Astrocyte (in vitro differentiated cells and primary cell): ENCODE measurements around the gene PTPN11. TPM values are rescaled to one million over a fixed set of nuclear protein-coding genes. Genes with fewer than 3 reads are reported as not detected.

Experiments
- DNase-seq: peaks from one replicate; pipeline ENCODE4 v3.0.0-alpha.2; 2010; ENCODE audit warnings: low read depth
- FAIRE-seq: peaks from 2 replicates; lab custom pipeline; 2011; peaks lifted over from hg19 to GRCh38; lab: Jason Lieb, UNC
- H2AFZ ChIP-seq: 2 replicates; pipeline ENCODE4 v1.6.0; 2012; ENCODE audit warnings: low read depth, low read length, inconsistent platforms
- H3K27ac ChIP-seq: 2 replicates; pipeline ENCODE4 v1.5.1; 2011; ENCODE audit warnings: low read depth, low read length, inconsistent platforms
- H3K27me3 ChIP-seq: 2 replicates; pipeline ENCODE4 v1.6.0; 2011; ENCODE audit warnings: low read length, inconsistent platforms; ENCODE audit not compliant: insufficient read depth
- H3K36me3 ChIP-seq: 2 replicates; pipeline ENCODE4 v1.5.1; 2011; ENCODE audit warnings: low read length, inconsistent platforms; ENCODE audit not compliant: insufficient read depth
- H3K4me1 ChIP-seq: 2 replicates; pipeline ENCODE4 v1.5.1; 2011; ENCODE audit warnings: low read length, inconsistent platforms; ENCODE audit not compliant: insufficient read depth
- H3K4me2 ChIP-seq: 2 replicates; pipeline ENCODE4 v1.6.0; 2012; ENCODE audit warnings: low read length, inconsistent platforms
- H3K4me3 ChIP-seq: 2 replicates; pipeline ENCODE4 v1.5.1; 2011; ENCODE audit warnings: low read depth, mild to moderate bottlenecking, low read length, inconsistent platforms; ENCODE audit not compliant: insufficient read depth
- H3K79me2 ChIP-seq: 2 replicates; pipeline ENCODE4 v1.6.0; 2012; ENCODE audit warnings: mild to moderate bottlenecking, low read length, inconsistent platforms; ENCODE audit not compliant: insufficient read depth
- H3K9ac ChIP-seq: 2 replicates; pipeline ENCODE4 v1.6.0; 2012; ENCODE audit warnings: mild to moderate bottlenecking, low read length, inconsistent platforms
- H3K9me3 ChIP-seq: 2 replicates; pipeline ENCODE4 v1.5.1; 2012; ENCODE audit warnings: low read depth, mild to moderate bottlenecking, low read length, inconsistent platforms; ENCODE audit not compliant: insufficient read depth
- H4K20me1 ChIP-seq: 2 replicates; pipeline ENCODE4 v1.6.0; 2012; ENCODE audit warnings: low read length, inconsistent platforms; ENCODE audit not compliant: insufficient read depth
- H3K27ac Mint-ChIP-seq: one replicate; pipeline ENCODE4 v1.8.0; 2021; ENCODE audit warnings: mild to moderate bottlenecking, mixed read lengths; ENCODE audit not compliant: unreplicated experiment
- H3K27me3 Mint-ChIP-seq: one replicate; pipeline ENCODE4 v1.8.0; 2021; ENCODE audit warnings: low read depth, mixed read lengths; ENCODE audit not compliant: unreplicated experiment
- H3K36me3 Mint-ChIP-seq: one replicate; pipeline ENCODE4 v1.8.0; 2021; ENCODE audit warnings: low read depth, mixed read lengths; ENCODE audit not compliant: unreplicated experiment
- H3K4me1 Mint-ChIP-seq: one replicate; pipeline ENCODE4 v1.8.0; 2021; ENCODE audit warnings: low read depth, mixed read lengths; ENCODE audit not compliant: unreplicated experiment
- H3K4me3 Mint-ChIP-seq: one replicate; pipeline ENCODE4 v1.8.0; 2021; ENCODE audit warnings: mild to moderate bottlenecking, moderate library complexity, mixed read lengths; ENCODE audit not compliant: unreplicated experiment
- H3K9me3 Mint-ChIP-seq: one replicate; pipeline ENCODE4 v1.8.0; 2021; ENCODE audit warnings: mild to moderate bottlenecking, mixed read lengths; ENCODE audit not compliant: unreplicated experiment
- EZH2 ChIP-seq: IDR thresholded peaks from 2 replicates; pipeline ENCODE4 v1.6.1; 2012; ENCODE audit warnings: mild to moderate bottlenecking, low read length, inconsistent platforms; ENCODE audit not compliant: insufficient read depth
- total RNA-seq: library from RNA; stranded (reverse); gene quantifications from 2 replicates; pipeline ENCODE4 v1.2.1, GENCODE V29; 2021
- TF ChIP-seq, protein P1 (sequence below): IDR thresholded peaks from 2 replicates; pipeline ENCODE4 v1.5.1; 2011; ENCODE audit warnings: low read depth, mild to moderate bottlenecking, inconsistent platforms, low read length, moderate library complexity; ENCODE audit not compliant: insufficient read depth

Gene PTPN11
- total RNA-seq, 1 donor from 2014 or later = 143 TPM

DNA sequence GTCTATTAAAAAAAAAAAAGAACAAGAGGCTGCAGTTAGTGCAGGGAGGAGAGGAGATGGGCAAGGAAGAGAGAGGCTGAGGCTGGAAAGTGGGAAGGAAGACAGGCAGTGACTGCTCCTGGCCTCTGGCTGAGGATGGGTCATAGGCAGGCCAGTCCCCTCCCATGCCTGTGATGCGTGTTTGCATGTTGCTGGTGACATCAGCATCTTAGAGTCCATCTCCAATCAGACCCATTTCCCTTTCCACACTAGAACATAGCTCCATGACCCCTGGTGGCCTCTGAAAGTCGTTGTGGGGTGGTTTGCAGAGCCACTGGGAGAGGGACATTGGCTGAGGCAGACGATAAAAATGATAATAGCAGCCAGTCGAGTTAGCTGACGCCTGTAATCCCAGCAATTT lies 132.9 kb downstream of the PTPN11 start:
- no peak for FAIRE-seq
- Histone ChIP-seq H3K9me3 (no peaks in the 10 kb centered on the region), H4K20me1 (no peaks in the 10 kb centered on the region), H2AFZ (no peak overlapping the region), H3K4me2 (no peak overlapping the region), H3K36me3 (no peaks in the 10 kb centered on the region), H3K4me3 (no peak overlapping the region), H3K27me3 (no peaks in the 10 kb centered on the region), H3K9ac (no peak overlapping the region), H3K4me1 (no peaks in the 10 kb centered on the region), H3K27ac (no peak overlapping the region), H3K79me2 (no peaks in the 10 kb centered on the region)
- Mint-ChIP-seq H3K27me3 (peaks cover 23% of the 10 kb centered on the region), H3K4me1 (no peaks in the 10 kb centered on the region), H3K36me3 (no peaks in the 10 kb centered on the region), H3K27ac (no peak overlapping the region), H3K9me3 (peaks cover 3% of the 10 kb centered on the region), H3K4me3 (no peak overlapping the region)
- TF ChIP-seq, protein P1, sequence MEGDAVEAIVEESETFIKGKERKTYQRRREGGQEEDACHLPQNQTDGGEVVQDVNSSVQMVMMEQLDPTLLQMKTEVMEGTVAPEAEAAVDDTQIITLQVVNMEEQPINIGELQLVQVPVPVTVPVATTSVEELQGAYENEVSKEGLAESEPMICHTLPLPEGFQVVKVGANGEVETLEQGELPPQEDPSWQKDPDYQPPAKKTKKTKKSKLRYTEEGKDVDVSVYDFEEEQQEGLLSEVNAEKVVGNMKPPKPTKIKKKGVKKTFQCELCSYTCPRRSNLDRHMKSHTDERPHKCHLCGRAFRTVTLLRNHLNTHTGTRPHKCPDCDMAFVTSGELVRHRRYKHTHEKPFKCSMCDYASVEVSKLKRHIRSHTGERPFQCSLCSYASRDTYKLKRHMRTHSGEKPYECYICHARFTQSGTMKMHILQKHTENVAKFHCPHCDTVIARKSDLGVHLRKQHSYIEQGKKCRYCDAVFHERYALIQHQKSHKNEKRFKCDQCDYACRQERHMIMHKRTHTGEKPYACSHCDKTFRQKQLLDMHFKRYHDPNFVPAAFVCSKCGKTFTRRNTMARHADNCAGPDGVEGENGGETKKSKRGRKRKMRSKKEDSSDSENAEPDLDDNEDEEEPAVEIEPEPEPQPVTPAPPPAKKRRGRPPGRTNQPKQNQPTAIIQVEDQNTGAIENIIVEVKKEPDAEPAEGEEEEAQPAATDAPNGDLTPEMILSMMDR = no peak
- TF ChIP-seq EZH2 = no peak
- no peak for DNase-seq

DNA sequence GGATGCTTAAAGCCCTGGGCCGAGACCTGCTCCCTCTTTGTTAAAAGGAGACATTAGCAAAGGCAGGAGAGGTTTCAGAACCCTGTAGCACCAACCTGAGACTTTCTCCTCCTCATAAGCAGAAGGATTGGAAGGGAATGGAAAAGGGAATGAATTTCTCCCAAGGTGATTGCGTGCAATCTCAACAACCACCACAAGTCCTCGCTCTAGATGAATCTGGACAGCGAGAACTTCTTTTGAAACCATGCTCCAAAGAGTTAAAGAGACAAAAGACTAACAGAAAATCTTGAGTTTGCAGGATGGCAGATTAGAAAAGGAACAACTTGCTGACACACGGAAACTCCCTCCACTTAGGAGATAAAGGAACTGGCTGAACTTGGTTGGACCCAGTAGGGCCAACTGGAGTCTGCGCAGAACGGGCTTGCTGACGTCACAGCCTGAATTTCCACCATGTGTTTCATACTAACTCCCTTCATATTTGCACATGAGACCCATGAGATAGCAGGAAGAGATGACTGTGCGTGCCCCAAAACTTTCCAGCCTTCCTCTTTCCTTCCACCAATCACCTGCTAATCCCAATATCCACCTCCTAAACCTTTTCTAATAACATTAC lies 137.0 kb downstream of the PTPN11 start:
- TF ChIP-seq, protein P1 = no peak
- TF ChIP-seq EZH2 = no peak
- Mint-ChIP-seq H3K9me3 (peaks cover 1% of the 10 kb centered on the region), H3K36me3 (no peaks in the 10 kb centered on the region), H3K4me1 (no peaks in the 10 kb centered on the region), H3K4me3 (no peak overlapping the region), H3K27ac (no peak overlapping the region), H3K27me3 (peaks cover 16% of the 10 kb centered on the region)
- Histone ChIP-seq H3K9me3 (no peaks in the 10 kb centered on the region), H3K27me3 (no peaks in the 10 kb centered on the region), H4K20me1 (no peaks in the 10 kb centered on the region), H3K27ac (no peak overlapping the region), H3K4me1 (no peaks in the 10 kb centered on the region), H3K79me2 (no peaks in the 10 kb centered on the region), H2AFZ (no peak overlapping the region), H3K9ac (no peak overlapping the region), H3K4me2 (no peak overlapping the region), H3K4me3 (no peak overlapping the region), H3K36me3 (no peaks in the 10 kb centered on the region)
- FAIRE-seq = no peak
- DNase-seq = no peak

DNA sequence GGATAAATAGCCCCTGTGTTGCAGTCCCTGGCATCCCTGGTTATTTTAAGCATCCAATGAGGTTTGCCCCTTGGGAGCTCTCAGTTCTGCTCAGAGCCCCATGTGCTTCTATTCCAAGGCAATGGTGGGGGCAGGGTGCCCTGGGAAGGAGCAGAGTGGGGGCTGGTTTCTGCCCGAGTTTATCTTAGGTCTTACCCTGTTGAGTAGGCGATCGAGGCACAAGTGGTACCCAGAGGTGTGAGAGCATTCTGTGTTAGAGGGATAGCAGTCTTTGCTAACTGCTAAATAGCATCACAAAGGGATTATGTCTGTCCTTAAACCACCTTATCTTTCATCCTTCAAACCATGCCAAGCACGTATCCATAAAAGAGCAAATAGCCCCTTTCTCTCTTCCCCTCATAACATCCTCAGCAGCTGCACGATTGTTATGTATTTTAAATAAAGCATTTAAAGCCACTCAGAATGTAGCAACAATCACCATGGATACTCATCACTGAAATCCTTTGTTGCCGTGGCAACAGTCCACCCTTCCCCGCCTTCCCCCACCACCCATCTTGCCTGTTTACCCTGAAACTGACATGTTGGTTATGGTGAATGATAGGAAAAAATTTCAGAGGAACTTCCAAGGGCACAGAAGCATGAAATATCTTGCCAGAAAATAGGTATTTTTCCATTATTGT lies 139.3 kb downstream of the PTPN11 start:
- no peaks in the 10 kb centered on the region for H3K79me2 ChIP-seq
- H3K9me3 Mint-ChIP-seq = peaks cover 3% of the 10 kb centered on the region
- no peak overlapping the region for H3K4me2 ChIP-seq
- FAIRE-seq (no peak), DNase-seq (no peak)
- no peak overlapping the region for H3K27ac ChIP-seq
- no peaks in the 10 kb centered on the region for H3K36me3 ChIP-seq
- no peaks in the 10 kb centered on the region for H4K20me1 ChIP-seq
- TF ChIP-seq, protein P1 = no peak
- no peak for TF ChIP-seq EZH2
- no peak overlapping the region for H3K4me3 ChIP-seq
- H3K9ac ChIP-seq = no peak overlapping the region
- H3K4me1 ChIP-seq = no peaks in the 10 kb centered on the region
- H3K4me1 Mint-ChIP-seq = no peaks in the 10 kb centered on the region
- H3K36me3 Mint-ChIP-seq = no peaks in the 10 kb centered on the region
- peaks cover 13% of the 10 kb centered on the region for H3K27me3 Mint-ChIP-seq
- no peak overlapping the region for H2AFZ ChIP-seq
- no peak overlapping the region for H3K27ac Mint-ChIP-seq
- no peaks in the 10 kb centered on the region for H3K27me3 ChIP-seq
- H3K4me3 Mint-ChIP-seq = no peak overlapping the region
- no peaks in the 10 kb centered on the region for H3K9me3 ChIP-seq
